Panc1 (cell line): ENCODE results near the gene FAM107B. TPM values are rescaled to one million over a fixed set of nuclear protein-coding genes. Genes with fewer than 3 reads are reported as not detected.

ENCODE experiments used
- ATAC-seq: fragments of 200-7000 bp; cut with Tn5 transposase; 2 replicates; pipeline ENCODE4 v1.9.1; 2020; ENCODE audit warnings: mild to moderate bottlenecking, moderate library complexity
- BruUV-seq: library from RNA; stranded (reverse); fragments of 400-500 nt; replicated peaks from 2 replicates; lab custom pipeline; 2021; lab: Mats Ljungman, UMichigan
- CTCF ChIA-PET: fragments of 300-600 bp; sonication (Branson Sonifier 250); formaldehyde crosslinking; loops from one replicate; lab custom pipeline; 2022; ENCODE audit warnings: antibody characterized with exemption; lab: Charles Lee
- POLR2A ChIA-PET: fragments of 300-600 bp; sonication (Branson Sonifier 250); formaldehyde crosslinking; loops from one replicate; lab custom pipeline; 2022; ENCODE audit warnings: antibody characterized with exemption; lab: Charles Lee
- DNase-seq: peaks from one replicate; pipeline ENCODE4 v3.0.0-alpha.2; 2010; ENCODE audit warnings: low read depth, low spot score
- H3K27ac ChIP-seq: 2 replicates; pipeline ENCODE4 v1.5.1; 2011; ENCODE audit warnings: mild to moderate bottlenecking, low read length, inconsistent platforms
- H3K27me3 ChIP-seq: fragments of 200-500 bp; sonication (Bioruptor generic); 2 replicates; pipeline ENCODE4 v1.6.0; 2014; ENCODE audit warnings: low read length, inconsistent platforms; ENCODE audit not compliant: control insufficient read depth, insufficient read depth
- H3K36me3 ChIP-seq: fragments of 200-500 bp; sonication (Bioruptor generic); 2 replicates; pipeline ENCODE4 v1.5.1; 2014; ENCODE audit warnings: inconsistent platforms, mild to moderate bottlenecking, low read length, moderate library complexity; ENCODE audit not compliant: control insufficient read depth, insufficient read depth
- H3K4me1 ChIP-seq: 2 replicates; pipeline ENCODE4 v1.5.1; 2011; ENCODE audit warnings: inconsistent platforms, mild to moderate bottlenecking, low read length, moderate library complexity; ENCODE audit not compliant: control insufficient read depth, insufficient read depth
- H3K4me3 ChIP-seq, 2 experiments: 2 replicates each; pipeline ENCODE4 v1.5.1; 2011 to 2012; ENCODE audit warnings: low read depth in 2 of 2, low read length in 2 of 2, mild to moderate bottlenecking in 2 of 2, inconsistent platforms in 1 of 2, moderate library complexity in 1 of 2
- H3K9me3 ChIP-seq: fragments of 200-500 bp; sonication (Bioruptor generic); 2 replicates; pipeline ENCODE4 v1.5.1; 2014; ENCODE audit warnings: low read depth, mild to moderate bottlenecking, inconsistent platforms, low read length, moderate library complexity; ENCODE audit not compliant: control insufficient read depth, insufficient read depth
- CTCF ChIP-seq: fragments of 450-650 bp; IDR thresholded peaks from 2 replicates; pipeline ENCODE4 v1.5.1; 2017; ENCODE audit warnings: mild to moderate bottlenecking
- POLR2AphosphoS5 ChIP-seq: IDR thresholded peaks from 2 replicates; pipeline ENCODE4 v1.6.1; 2012; ENCODE audit warnings: mild to moderate bottlenecking, low read depth, low read length, moderate library complexity
- SIN3A ChIP-seq: IDR thresholded peaks from 2 replicates; pipeline ENCODE4 v1.6.1; 2012; ENCODE audit warnings: low read depth, mild to moderate bottlenecking, low read length, moderate library complexity, borderline replicate concordance; ENCODE audit not compliant: insufficient read depth
- TCF7L2 ChIP-seq: IDR thresholded peaks from 2 replicates; pipeline ENCODE4 v1.6.1; 2011; ENCODE audit warnings: mild to moderate bottlenecking, low read depth, low read length, inconsistent platforms
- in situ Hi-C: cut with HindIII; loops from 2 replicates; pipeline ENCODE4 v1.10.0; 2016; ENCODE audit warnings: low sequenced_read_pairs, low pct_unique_long_range_greater_than_20kb
- intact Hi-C: fragments of 100-400 bp; cut with micrococcal nuclease; formaldehyde crosslinking; loops from one replicate; pipeline ENCODE4 v1.10.0; 2022; ENCODE audit not compliant: unreplicated experiment
- total RNA-seq: library from RNA; stranded (reverse); gene quantifications from one replicate; pipeline ENCODE4 v1.2.1, GENCODE V29; 2021; ENCODE audit not compliant: unreplicated experiment
- TF ChIP-seq, protein P1 (sequence below), 2 experiments: IDR thresholded peaks; 2 replicates each; pipeline ENCODE4 v1.6.1; 2011 to 2012; ENCODE audit warnings: low read depth in 2 of 2, control low read depth in 1 of 2, low read length in 1 of 2, mild to moderate bottlenecking in 1 of 2, moderate library complexity in 1 of 2; ENCODE audit not compliant: insufficient read depth in 1 of 2

The FAM107B gene
- total RNA-seq, 1 experiment from 2014 or later: 13.4 TPM

DNA sequence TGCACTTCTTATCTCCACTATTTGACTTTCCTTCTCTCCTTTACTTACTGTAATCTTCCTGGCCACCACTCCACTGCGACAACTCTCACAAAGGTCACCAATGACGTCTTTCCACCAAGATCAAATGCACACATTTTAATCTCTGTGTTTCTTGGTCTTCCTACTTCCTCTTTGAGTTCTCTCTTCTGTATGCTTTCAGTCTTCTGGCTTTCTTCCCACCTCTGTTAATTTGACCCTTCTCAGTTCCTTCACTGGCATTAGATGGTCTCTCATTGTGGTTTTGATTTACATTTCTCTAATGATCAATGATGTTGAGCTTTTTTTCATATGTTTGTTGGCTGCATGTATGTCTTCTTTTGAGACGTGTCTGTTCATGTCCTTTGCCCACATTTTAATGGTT is 31.9 kb downstream of the FAM107B start:
- CTCF ChIA-PET: no interaction called here
- no peak for ATAC-seq
- no TSS peak for BruUV-seq

GRCh38 chr10:14742382-14742781 is 32.3 kb downstream of the FAM107B start:
- intact Hi-C loops: no loop called here
- BruUV-seq: no TSS peak
- ChIA-PET CTCF (no interaction called here), POLR2A (no interaction called here)
- Histone ChIP-seq H3K27me3 (no peaks in the 10 kb centered on the region), H3K9me3 (no peaks in the 10 kb centered on the region), H3K4me3 (no peak overlapping the region), H3K36me3 (no peaks in the 10 kb centered on the region), H3K4me1 (no peaks in the 10 kb centered on the region), H3K27ac (no peak overlapping the region)
- in situ Hi-C loops: no loop called here
- no peak for TF ChIP-seq POLR2AphosphoS5
- TF ChIP-seq CTCF: no peak
- TF ChIP-seq, protein P1, sequence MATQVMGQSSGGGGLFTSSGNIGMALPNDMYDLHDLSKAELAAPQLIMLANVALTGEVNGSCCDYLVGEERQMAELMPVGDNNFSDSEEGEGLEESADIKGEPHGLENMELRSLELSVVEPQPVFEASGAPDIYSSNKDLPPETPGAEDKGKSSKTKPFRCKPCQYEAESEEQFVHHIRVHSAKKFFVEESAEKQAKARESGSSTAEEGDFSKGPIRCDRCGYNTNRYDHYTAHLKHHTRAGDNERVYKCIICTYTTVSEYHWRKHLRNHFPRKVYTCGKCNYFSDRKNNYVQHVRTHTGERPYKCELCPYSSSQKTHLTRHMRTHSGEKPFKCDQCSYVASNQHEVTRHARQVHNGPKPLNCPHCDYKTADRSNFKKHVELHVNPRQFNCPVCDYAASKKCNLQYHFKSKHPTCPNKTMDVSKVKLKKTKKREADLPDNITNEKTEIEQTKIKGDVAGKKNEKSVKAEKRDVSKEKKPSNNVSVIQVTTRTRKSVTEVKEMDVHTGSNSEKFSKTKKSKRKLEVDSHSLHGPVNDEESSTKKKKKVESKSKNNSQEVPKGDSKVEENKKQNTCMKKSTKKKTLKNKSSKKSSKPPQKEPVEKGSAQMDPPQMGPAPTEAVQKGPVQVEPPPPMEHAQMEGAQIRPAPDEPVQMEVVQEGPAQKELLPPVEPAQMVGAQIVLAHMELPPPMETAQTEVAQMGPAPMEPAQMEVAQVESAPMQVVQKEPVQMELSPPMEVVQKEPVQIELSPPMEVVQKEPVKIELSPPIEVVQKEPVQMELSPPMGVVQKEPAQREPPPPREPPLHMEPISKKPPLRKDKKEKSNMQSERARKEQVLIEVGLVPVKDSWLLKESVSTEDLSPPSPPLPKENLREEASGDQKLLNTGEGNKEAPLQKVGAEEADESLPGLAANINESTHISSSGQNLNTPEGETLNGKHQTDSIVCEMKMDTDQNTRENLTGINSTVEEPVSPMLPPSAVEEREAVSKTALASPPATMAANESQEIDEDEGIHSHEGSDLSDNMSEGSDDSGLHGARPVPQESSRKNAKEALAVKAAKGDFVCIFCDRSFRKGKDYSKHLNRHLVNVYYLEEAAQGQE (IDR thresholded peaks at IDR 0.05; ENCODE audit: insufficient read depth in 1 of 2, low read depth in 2 of 2, low read length in 1 of 2): no peak
- TF ChIP-seq SIN3A: no peak
- no peak for TF ChIP-seq TCF7L2
- no peak for DNase-seq
- no peak for ATAC-seq

More for the DNA sequence above, 31.9 kb downstream of the FAM107B start:
- H3K4me3 ChIP-seq: no peak overlapping the region
- no peaks in the 10 kb centered on the region for H3K4me1 ChIP-seq
- H3K27ac ChIP-seq: no peak overlapping the region
- no peaks in the 10 kb centered on the region for H3K36me3 ChIP-seq
- intact Hi-C loops (no loop called here), in situ Hi-C loops (no loop called here)
- DNase-seq: no peak
- H3K27me3 ChIP-seq: no peaks in the 10 kb centered on the region
- no peaks in the 10 kb centered on the region for H3K9me3 ChIP-seq
- TF ChIP-seq, protein P1 (IDR thresholded peaks at IDR 0.05; ENCODE audit: insufficient read depth in 1 of 2, low read depth in 2 of 2, low read length in 1 of 2): no peak
- TF ChIP-seq POLR2AphosphoS5 (no peak), CTCF (no peak), TCF7L2 (no peak)
- POLR2A ChIA-PET: no interaction called here
